H1 (cell line): Measurements from ENCODE around the gene CD47. TPM values are rescaled to one million over a fixed set of nuclear protein-coding genes. Genes with fewer than 3 reads are reported as not detected.

Experiments used
- CTCF ChIA-PET: fragments of 300-600 bp; sonication (Branson Sonifier 250); formaldehyde crosslinking; loops from one replicate; lab custom pipeline; 2021; ENCODE audit not compliant: partially characterized antibody; lab: Charles Lee
- POLR2A ChIA-PET: fragments of 300-600 bp; sonication (Branson Sonifier 250); formaldehyde crosslinking; loops from one replicate; lab custom pipeline; 2021; ENCODE audit warnings: inconsistent platforms; ENCODE audit not compliant: partially characterized antibody; lab: Charles Lee
- DNase-seq, 2 experiments: peaks; one replicate each; pipeline versions ENCODE4 v3.0.0 to v3.0.0-alpha.2; 2010 to 2022; ENCODE audit warnings: low spot score in 2 of 2, low read depth in 1 of 2, mixed read lengths in 1 of 2
- FAIRE-seq: peaks from 2 replicates; lab custom pipeline; 2011; peaks lifted over from hg19 to GRCh38; lab: Jason Lieb, UNC
- H2AFZ ChIP-seq: 2 replicates; pipeline ENCODE4 v1.8.1; 2012; ENCODE audit warnings: low read length, inconsistent platforms
- H2AK5ac ChIP-seq: 2 replicates; pipeline ENCODE4 v1.6.1; 2013; ENCODE audit warnings: low read depth, low read length
- H2BK120ac ChIP-seq: replicated peaks from 2 replicates; pipeline ENCODE3; 2013; ENCODE audit warnings: low read depth, low read length, inconsistent platforms
- H2BK12ac ChIP-seq: 2 replicates; pipeline ENCODE4 v1.6.1; 2013; ENCODE audit warnings: low read depth, low read length
- H2BK15ac ChIP-seq: 2 replicates; pipeline ENCODE4 v1.6.1; 2013; ENCODE audit warnings: low read length
- H2BK20ac ChIP-seq: 2 replicates; pipeline ENCODE4 v1.6.1; 2013; ENCODE audit warnings: low read length
- H2BK5ac ChIP-seq: 2 replicates; pipeline ENCODE4 v1.6.1; 2013; ENCODE audit warnings: low read depth, low read length
- H3K14ac ChIP-seq: 2 replicates; pipeline ENCODE4 v1.6.1; 2013; ENCODE audit warnings: inconsistent platforms; ENCODE audit not compliant: insufficient read length
- H3K18ac ChIP-seq: 2 replicates; pipeline ENCODE4 v1.6.1; 2013; ENCODE audit warnings: low read length; ENCODE audit errors: extremely low read depth
- H3K23ac ChIP-seq: 2 replicates; pipeline ENCODE4 v1.6.1; 2013; ENCODE audit warnings: inconsistent platforms; ENCODE audit not compliant: insufficient read length
- H3K23me2 ChIP-seq: 2 replicates; pipeline ENCODE4 v1.6.1; 2013; ENCODE audit warnings: low read depth, low read length
- H3K27ac ChIP-seq: 2 replicates; pipeline ENCODE4 v1.6.1; 2011; ENCODE audit warnings: low read depth, low read length, inconsistent platforms
- H3K27me3 ChIP-seq, 4 experiments: replicated peaks in 1 of 4; 1 replicate in 1 of 4; 2 replicates in 3 of 4; pipeline versions ENCODE4 v1.6.1 to v1.8.1; 2011 to 2013; ENCODE audit warnings: low read length in 3 of 4, mild to moderate bottlenecking in 3 of 4, inconsistent platforms in 2 of 4, mixed read lengths in 2 of 4, moderate library complexity in 1 of 4; ENCODE audit not compliant: control insufficient read depth in 3 of 4, insufficient read depth in 3 of 4; ENCODE audit errors: extremely low read depth in 1 of 4
- H3K36me3 ChIP-seq, 4 experiments: 2 replicates each; pipeline versions ENCODE4 v1.6.1 to v1.8.1; 2011 to 2013; ENCODE audit warnings: mild to moderate bottlenecking in 4 of 4, low read length in 3 of 4, moderate library complexity in 2 of 4, control low read depth in 1 of 4, inconsistent platforms in 1 of 4; ENCODE audit not compliant: insufficient read depth in 4 of 4, control insufficient read depth in 2 of 4
- H3K4ac ChIP-seq: replicated peaks from 2 replicates; pipeline ENCODE3; 2013; ENCODE audit warnings: low read length, low read depth, mixed read lengths, inconsistent platforms; ENCODE audit not compliant: insufficient read length
- H3K4me1 ChIP-seq, 4 experiments: replicated peaks in 1 of 4; 1 replicate in 1 of 4; 2 replicates in 3 of 4; pipeline versions ENCODE4 v1.6.1 to v1.8.1; 2011 to 2013; ENCODE audit warnings: low read length in 3 of 4, inconsistent platforms in 2 of 4, mixed read lengths in 1 of 4; ENCODE audit not compliant: insufficient read depth in 4 of 4, control insufficient read depth in 3 of 4
- H3K4me2 ChIP-seq, 2 experiments: 2 replicates each; pipeline versions ENCODE4 v1.6.1 to v1.8.1; 2011 to 2013; ENCODE audit warnings: low read depth in 2 of 2, low read length in 2 of 2, control low read depth in 1 of 2, inconsistent platforms in 1 of 2, mild to moderate bottlenecking in 1 of 2; ENCODE audit not compliant: insufficient read depth in 1 of 2
- H3K4me3 ChIP-seq, 4 experiments: fragments of 200-600, 300-600 bp in 1 of 4; sonication (generic), shearing (Covaris generic), sonication (Bioruptor Twin) in 1 of 4; 2 replicates each; pipeline versions ENCODE4 v1.5.1 to v1.8.1; 2011 to 2016; ENCODE audit warnings: low read length in 4 of 4, low read depth in 3 of 4, control low read depth in 2 of 4, inconsistent platforms in 2 of 4, mild to moderate bottlenecking in 2 of 4, mixed read lengths in 1 of 4, moderate library complexity in 1 of 4; ENCODE audit not compliant: insufficient read depth in 2 of 4; ENCODE audit errors: extremely low read depth in 1 of 4
- H3K56ac ChIP-seq: replicated peaks from 2 replicates; pipeline ENCODE3; 2013; ENCODE audit warnings: low read depth, mild to moderate bottlenecking, mixed read lengths, low read length, inconsistent platforms; ENCODE audit not compliant: insufficient read length
- H3K79me1 ChIP-seq: 2 replicates; pipeline ENCODE4 v1.6.1; 2013; ENCODE audit warnings: low read depth, low read length, control low read depth
- H3K79me2 ChIP-seq, 2 experiments: 2 replicates each; pipeline versions ENCODE4 v1.6.1 to v1.8.1; 2012 to 2013; ENCODE audit warnings: low read length in 2 of 2, mild to moderate bottlenecking in 2 of 2, inconsistent platforms in 1 of 2; ENCODE audit not compliant: insufficient read depth in 2 of 2, control insufficient read depth in 1 of 2
- H3K9ac ChIP-seq, 4 experiments: replicated peaks in 1 of 4; 1 replicate in 1 of 4; 2 replicates in 3 of 4; pipeline versions ENCODE4 v1.6.1 to v1.8.1; 2011 to 2013; ENCODE audit warnings: low read depth in 3 of 4, low read length in 3 of 4, control low read depth in 2 of 4, mild to moderate bottlenecking in 2 of 4, moderate library complexity in 2 of 4, inconsistent platforms in 1 of 4; ENCODE audit errors: extremely low read depth in 1 of 4
- H3K9me3 ChIP-seq, 2 experiments: 2 replicates each; pipeline versions ENCODE4 v1.6.1 to v1.8.1; 2012 to 2013; ENCODE audit warnings: mild to moderate bottlenecking in 2 of 2, moderate library complexity in 2 of 2, control low read depth in 1 of 2, inconsistent platforms in 1 of 2, low read depth in 1 of 2, low read length in 1 of 2, mixed read lengths in 1 of 2; ENCODE audit not compliant: insufficient read depth in 2 of 2
- H4K20me1 ChIP-seq, 2 experiments: replicated peaks in 1 of 2; 2 replicates each; pipeline versions ENCODE3 to v1.8.1; 2011 to 2013; ENCODE audit warnings: inconsistent platforms in 2 of 2, low read length in 2 of 2, mild to moderate bottlenecking in 1 of 2; ENCODE audit not compliant: insufficient read depth in 2 of 2, control insufficient read depth in 1 of 2
- H4K5ac ChIP-seq: 2 replicates; pipeline ENCODE4 v1.6.1; 2013; ENCODE audit warnings: low read length, low read depth, mixed read lengths, inconsistent platforms; ENCODE audit not compliant: insufficient read length
- H4K8ac ChIP-seq: 2 replicates; pipeline ENCODE4 v1.8.0; 2013; ENCODE audit warnings: mild to moderate bottlenecking, moderate library complexity, low read length, inconsistent platforms; ENCODE audit not compliant: insufficient read depth; ENCODE audit errors: extremely low read depth
- H4K91ac ChIP-seq: replicated peaks from 2 replicates; pipeline ENCODE3; 2013; ENCODE audit warnings: low read length, mixed read lengths, inconsistent platforms; ENCODE audit not compliant: insufficient read length
- JUND ChIP-seq: IDR thresholded peaks from 2 replicates; pipeline ENCODE4 v1.6.1; 2011; ENCODE audit warnings: mild to moderate bottlenecking, improper control_type of control experiment, low read length
- SP1 ChIP-seq: IDR thresholded peaks from 2 replicates; pipeline ENCODE4 v1.6.1; 2011; ENCODE audit warnings: low read depth, low read length
- WGBS, 2 experiments: shearing (Covaris generic) in 1 of 2; methylation state at CpG; one replicate each; pipeline versions ENCODE4 v1.1.6 to v1.1.7; 2013 to 2015; ENCODE audit warnings: low lambda C conversion rate in 2 of 2, mixed read lengths in 2 of 2, inconsistent platforms in 1 of 2, low coverage in 1 of 2, missing lambda C conversion rate in 1 of 2; ENCODE audit not compliant: insufficient replicate concordance in 2 of 2, insufficient coverage in 1 of 2, insufficient read length in 1 of 2; ENCODE audit errors: extremely low coverage in 1 of 2, missing lambda C conversion rate in 1 of 2; 5-methylcytosine and 5-hydroxymethylcytosine counted together
- polyA plus RNA-seq, 7 experiments: library from polyadenylated mRNA; depleted of rRNA in 3 of 7; stranded (reverse) in 5 of 7; unstranded in 2 of 7; fragments of >200 nt in 5 of 7; fragments of 200-250 nt in 2 of 7; gene quantifications; 1 replicate in 5 of 7; 2 replicates in 1 of 7; 4 replicates in 1 of 7; pipeline versions ENCODE4 v1.2.1 to v1.2.3, GENCODE V29; 2011 to 2013; ENCODE audit warnings: missing spikeins in 2 of 7, mixed read lengths in 2 of 7
- total RNA-seq: library from RNA; stranded (reverse); fragmentation: NEBNext Ultra II Directional; extraction: Animal tissue kit (Norgen Biotek cat#: 25700); gene quantifications from 2 replicates; pipeline ENCODE4 v1.2.1, GENCODE V29; 2021

The CD47 gene
- total and polyA plus RNA-seq, 2 of the 8 experiments (the other 6 are each of a cell fraction or from before 2014, with no cell fraction given) = 14.4 to 19.3 TPM

- Histone ChIP-seq H2BK20ac (no peak overlapping the region), H3K23me2 (peaks cover 10% of the 10 kb centered on the region; the same call in 1 of the 2 replicates), H4K20me1 (peaks cover 0 to 1% of the 10 kb centered on the region in 2 experiments), H3K36me3 (no peaks in the 10 kb centered on the region), H3K14ac (no peak overlapping the region), H3K4ac (no peak overlapping the region), H2BK12ac (no peak overlapping the region), H2BK15ac (no peak overlapping the region), H3K23ac (no peak overlapping the region), H4K91ac (no peak overlapping the region), H2AFZ (no peak overlapping the region), H3K4me2 (no peak overlapping the region), H3K27me3 (peaks cover 10 to 19% (median 15%) of the 10 kb centered on the region in 4 experiments), H3K56ac (no peak overlapping the region), H2BK5ac (no peak overlapping the region), H4K5ac (no peak overlapping the region), H3K79me2 (peaks cover 0 to 2% of the 10 kb centered on the region in 2 experiments; a peak in 1 of 4 replicates), H2BK120ac (no peak overlapping the region), H2AK5ac (no peak overlapping the region), H3K27ac (no peak overlapping the region), H3K9ac (no peak overlapping the region), H3K9me3 (peaks cover 0 to 4% of the 10 kb centered on the region in 2 experiments; a peak in 1 of 4 replicates), H4K8ac (no peak overlapping the region), H3K4me3 (no peak overlapping the region), H3K4me1 (peaks cover 0 to 3% (median 1%) of the 10 kb centered on the region in 4 experiments; a peak in 3 of 7 replicates), H3K18ac (no peak overlapping the region), H3K79me1 (no peaks in the 10 kb centered on the region)
- WGBS, 2 experiments = 87 to 100% methylated on average over 1 to 3 of the region's 3 CpGs
- no peak for DNase-seq
- POLR2A ChIA-PET = no interaction called here
- TF ChIP-seq SP1 (no peak), JUND (no peak)
- FAIRE-seq = no peak
- CTCF ChIA-PET = interaction anchor here (1.2 kb wide), 1 partner anchor 63 kb away, joined by 4 read pairs; no protein-coding TSS in a partner anchor
Observed at GRCh38 chr3:108093616-108094015, 2.8 kb upstream of the CD47 start.
